Lower leg skin (tissue), 3 donors: Measurements from ENCODE around the gene CES4A.

ENCODE experiments used
- POLR2A ChIP-seq, 2 donors: fragments of 450-650 bp; IDR thresholded peaks; one replicate each; pipeline ENCODE4 v1.6.1; 2016 to 2017; ENCODE audit warnings: antibody characterized with exemption in 2 of 2, mild to moderate bottlenecking in 1 of 2, moderate library complexity in 1 of 2
- TF ChIP-seq, protein P1 (sequence below), 3 donors: fragments of 450-650 bp; IDR thresholded peaks; one replicate each; pipeline ENCODE4 v1.5.1; 2016; ENCODE audit warnings: antibody characterized with exemption in 3 of 3, mild to moderate bottlenecking in 3 of 3, moderate library complexity in 2 of 3

DNA sequence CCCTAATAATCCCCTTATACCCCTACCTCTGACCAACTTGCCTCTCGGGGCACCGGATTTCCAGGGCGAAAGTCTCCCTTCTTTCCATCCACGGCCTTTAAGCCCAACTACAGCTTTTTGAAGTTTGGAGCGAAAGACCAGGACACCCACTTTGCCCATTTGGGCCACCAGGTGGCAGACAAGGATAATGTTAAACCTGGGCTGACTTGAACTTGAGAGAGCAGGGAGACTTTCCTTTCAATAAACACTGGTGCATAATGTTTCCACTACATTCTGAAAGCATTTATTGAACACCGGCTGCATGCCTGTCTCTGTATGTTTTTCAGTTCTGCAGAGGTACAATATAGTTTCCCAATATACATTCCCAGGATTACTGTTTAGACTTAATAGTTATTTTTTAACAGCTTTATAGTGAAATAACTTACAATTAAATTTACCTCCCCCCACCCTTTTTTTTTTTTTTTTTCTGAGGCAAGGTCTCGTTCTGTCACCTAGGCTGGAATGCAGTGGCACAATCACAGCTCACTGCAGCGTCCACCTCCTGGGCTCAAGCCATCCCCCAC lies 34.2 kb upstream of the CES4A start:
- TF ChIP-seq, protein P1, sequence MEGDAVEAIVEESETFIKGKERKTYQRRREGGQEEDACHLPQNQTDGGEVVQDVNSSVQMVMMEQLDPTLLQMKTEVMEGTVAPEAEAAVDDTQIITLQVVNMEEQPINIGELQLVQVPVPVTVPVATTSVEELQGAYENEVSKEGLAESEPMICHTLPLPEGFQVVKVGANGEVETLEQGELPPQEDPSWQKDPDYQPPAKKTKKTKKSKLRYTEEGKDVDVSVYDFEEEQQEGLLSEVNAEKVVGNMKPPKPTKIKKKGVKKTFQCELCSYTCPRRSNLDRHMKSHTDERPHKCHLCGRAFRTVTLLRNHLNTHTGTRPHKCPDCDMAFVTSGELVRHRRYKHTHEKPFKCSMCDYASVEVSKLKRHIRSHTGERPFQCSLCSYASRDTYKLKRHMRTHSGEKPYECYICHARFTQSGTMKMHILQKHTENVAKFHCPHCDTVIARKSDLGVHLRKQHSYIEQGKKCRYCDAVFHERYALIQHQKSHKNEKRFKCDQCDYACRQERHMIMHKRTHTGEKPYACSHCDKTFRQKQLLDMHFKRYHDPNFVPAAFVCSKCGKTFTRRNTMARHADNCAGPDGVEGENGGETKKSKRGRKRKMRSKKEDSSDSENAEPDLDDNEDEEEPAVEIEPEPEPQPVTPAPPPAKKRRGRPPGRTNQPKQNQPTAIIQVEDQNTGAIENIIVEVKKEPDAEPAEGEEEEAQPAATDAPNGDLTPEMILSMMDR (IDR thresholded peaks at IDR 0.05) = no peak
- TF ChIP-seq POLR2A (IDR thresholded peaks at IDR 0.05) = no peak
